Measurements from ENCODE around the gene MGAT1.

Gene MGAT1

DNA sequence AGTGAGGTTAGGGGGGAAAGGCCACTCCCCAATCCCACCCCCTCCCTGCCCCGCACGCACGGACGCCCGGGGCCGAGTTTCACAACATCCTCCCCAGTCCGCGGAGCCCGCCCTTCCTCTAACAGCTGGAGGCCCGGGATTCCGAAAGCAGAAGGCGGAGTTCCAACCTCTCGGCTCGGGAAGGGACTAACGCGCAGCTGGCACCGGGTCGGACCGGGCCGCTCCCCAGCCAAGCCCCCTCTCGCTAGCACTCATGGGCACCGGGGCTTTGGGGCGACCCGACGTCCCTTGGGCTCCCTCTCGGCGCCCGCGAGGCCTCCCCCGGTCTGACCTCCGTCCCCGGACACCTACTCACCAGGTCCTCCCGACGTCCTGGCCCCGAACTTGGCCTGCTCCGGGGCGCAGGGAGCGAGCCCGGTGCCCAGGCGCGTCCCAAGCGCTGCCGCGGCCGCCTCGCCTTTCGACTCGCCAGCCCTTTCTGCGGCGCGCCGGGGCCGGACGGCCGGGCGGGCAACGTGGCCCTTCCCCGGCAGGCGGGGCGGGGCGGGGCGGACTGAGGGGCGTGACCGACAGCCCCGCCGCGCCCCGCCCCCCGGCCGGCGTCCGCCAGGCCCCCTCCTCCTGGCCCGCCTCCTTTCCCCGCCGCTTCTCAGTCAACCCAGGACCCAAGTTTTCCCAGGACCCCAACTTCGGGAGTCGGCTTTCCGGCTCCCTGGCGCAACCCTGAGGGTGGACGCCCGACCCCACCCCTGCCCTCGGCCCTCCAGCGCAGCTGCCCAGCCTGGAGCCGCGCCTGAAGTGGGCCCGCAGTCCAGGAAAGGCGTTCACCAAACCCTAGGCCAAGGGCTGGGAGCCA is at the start of gene MGAT1:
Gene MGAT1 (minus strand): TSS at position 482 of the 856 bp plus-strand sequence. CDS start 9,835 bp downstream, outside the sequence.
- Histone ChIP-seq H3K4me1 (ENCODE audit: control insufficient read depth in 5 of 5, insufficient read depth in 5 of 5, low read length in 5 of 5) (peaks cover 33 to 92% (median 85%) of the 10 kb centered on the region in 5 donors), H3K4me3 (ENCODE audit: low read depth in 1 of 5, low read length in 5 of 5) (peak within 1 kb of the TSS; percentile 85 to 94 (median 87))

DNA sequence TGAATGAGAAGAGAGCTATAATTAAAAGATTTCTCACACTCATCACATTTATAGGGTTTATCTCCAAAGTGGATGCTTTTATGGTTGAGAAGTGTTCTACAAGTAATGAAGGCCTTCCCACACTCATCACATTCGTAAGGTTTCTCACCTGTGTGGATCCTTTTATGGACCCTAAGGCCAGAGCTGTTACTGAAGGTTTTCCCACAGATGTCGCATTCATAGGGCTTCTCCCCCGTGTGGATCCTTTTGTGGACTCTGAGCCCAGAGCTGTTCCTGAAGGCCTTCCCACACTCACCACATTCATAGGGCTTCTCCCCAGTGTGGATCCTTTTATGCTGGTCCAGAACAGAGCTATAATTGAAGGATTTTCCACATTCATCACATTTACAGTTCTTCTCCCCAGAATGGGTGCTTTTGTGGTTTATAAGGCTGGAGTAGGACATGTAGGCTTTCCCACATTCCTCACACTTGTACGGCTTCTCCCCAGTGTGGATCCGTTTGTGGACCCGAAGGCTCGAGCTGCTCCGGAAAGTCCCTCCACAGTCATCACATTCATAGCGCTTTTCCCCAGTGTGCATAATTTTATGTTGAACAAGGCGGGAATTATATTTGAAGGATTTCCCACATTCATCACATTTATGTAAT is 48.0 kb upstream of the MGAT1 start:
- peaks cover 26 to 47% (median 35%) of the 10 kb centered on the region in 5 donors for H3K36me3 ChIP-seq (ENCODE audit: control insufficient read depth in 5 of 5, insufficient read depth in 5 of 5, low read length in 5 of 5)
- peaks cover 0 to 14% (median 0%) of the 10 kb centered on the region in 5 donors for H3K4me1 ChIP-seq (ENCODE audit: control insufficient read depth in 5 of 5, insufficient read depth in 5 of 5, low read length in 5 of 5)
- no peak overlapping the region for H3K9ac ChIP-seq (ENCODE audit: low read length in 5 of 5)
- peaks cover 0 to 3% (median 0%) of the 10 kb centered on the region in 5 donors for H3K9me3 ChIP-seq (ENCODE audit: control insufficient read depth in 5 of 5, low read length in 5 of 5)
- no peaks in the 10 kb centered on the region for H3K27me3 ChIP-seq (ENCODE audit: control insufficient read depth in 5 of 5, insufficient read depth in 4 of 5, low read length in 5 of 5)
- H3K4me3 ChIP-seq (ENCODE audit: low read depth in 1 of 5, low read length in 5 of 5) = no peak overlapping the region
- H3K27ac ChIP-seq (ENCODE audit: low read depth, low read length) = no peak overlapping the region

More for the DNA sequence above, at the start of gene MGAT1:
- no peaks in the 10 kb centered on the region for H3K27me3 ChIP-seq (ENCODE audit: control insufficient read depth in 5 of 5, insufficient read depth in 4 of 5, low read length in 5 of 5)
- peak within 1 kb of the TSS; percentile 92 for H3K27ac ChIP-seq (ENCODE audit: low read depth, low read length)
- no peaks in the 10 kb centered on the region for H3K9me3 ChIP-seq (ENCODE audit: control insufficient read depth in 5 of 5, low read length in 5 of 5)
- peak within 1 kb of the TSS; percentile 66 to 93 (median 89) for H3K9ac ChIP-seq (ENCODE audit: low read length in 5 of 5)
- H3K36me3 ChIP-seq (ENCODE audit: control insufficient read depth in 5 of 5, insufficient read depth in 5 of 5, low read length in 5 of 5) = peaks cover 0 to 51% (median 20%) of the 10 kb centered on the region in 5 donors

DNA sequence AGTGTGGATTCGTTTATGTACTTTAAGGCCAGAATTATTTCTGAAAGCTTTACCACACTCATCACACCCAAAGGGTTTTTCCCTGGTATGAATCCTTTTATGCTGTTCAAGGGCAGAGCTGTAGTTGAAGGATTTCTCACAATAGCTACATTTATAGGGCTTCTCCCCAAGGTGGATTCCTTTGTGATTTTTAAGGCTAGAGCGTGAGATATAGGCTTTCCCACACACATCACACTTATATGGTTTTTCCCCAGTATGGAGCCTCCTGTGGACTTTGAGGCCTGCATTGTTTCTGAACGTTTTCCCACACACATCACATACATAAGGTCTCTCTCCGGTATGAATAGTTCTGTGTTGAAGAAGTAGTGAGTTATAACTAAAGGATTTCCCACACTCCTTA is 47.2 kb upstream of the MGAT1 start:
- H3K27me3 ChIP-seq (ENCODE audit: control insufficient read depth in 5 of 5, insufficient read depth in 4 of 5, low read length in 5 of 5) = no peaks in the 10 kb centered on the region
- H3K27ac ChIP-seq (ENCODE audit: low read depth, low read length) = no peak overlapping the region
- H3K9me3 ChIP-seq (ENCODE audit: control insufficient read depth in 5 of 5, low read length in 5 of 5) = peaks cover 0 to 3% (median 0%) of the 10 kb centered on the region in 5 donors
- peaks cover 24 to 45% (median 34%) of the 10 kb centered on the region in 5 donors for H3K36me3 ChIP-seq (ENCODE audit: control insufficient read depth in 5 of 5, insufficient read depth in 5 of 5, low read length in 5 of 5)
- H3K4me1 ChIP-seq (ENCODE audit: control insufficient read depth in 5 of 5, insufficient read depth in 5 of 5, low read length in 5 of 5) = peaks cover 0 to 14% (median 0%) of the 10 kb centered on the region in 5 donors
- H3K4me3 ChIP-seq (ENCODE audit: low read depth in 1 of 5, low read length in 5 of 5) = no peak overlapping the region
- H3K9ac ChIP-seq (ENCODE audit: low read length in 5 of 5) = no peak overlapping the region

GRCh38 chr5:180848878-180849277 is 46.3 kb upstream of the MGAT1 start:
- H3K27me3 ChIP-seq (ENCODE audit: control insufficient read depth in 5 of 5, insufficient read depth in 4 of 5, low read length in 5 of 5) = no peaks in the 10 kb centered on the region
- H3K4me3 ChIP-seq (ENCODE audit: low read depth in 1 of 5, low read length in 5 of 5) = no peak overlapping the region
- H3K27ac ChIP-seq (ENCODE audit: low read depth, low read length) = no peak overlapping the region
- H3K4me1 ChIP-seq (ENCODE audit: control insufficient read depth in 5 of 5, insufficient read depth in 5 of 5, low read length in 5 of 5) = peaks cover 0 to 12% (median 0%) of the 10 kb centered on the region in 5 donors
- no peak overlapping the region for H3K9ac ChIP-seq (ENCODE audit: low read length in 5 of 5)
- peaks cover 20 to 45% (median 34%) of the 10 kb centered on the region in 5 donors for H3K36me3 ChIP-seq (ENCODE audit: control insufficient read depth in 5 of 5, insufficient read depth in 5 of 5, low read length in 5 of 5)
- peaks cover 0 to 3% (median 0%) of the 10 kb centered on the region in 5 donors for H3K9me3 ChIP-seq (ENCODE audit: control insufficient read depth in 5 of 5, low read length in 5 of 5)

DNA sequence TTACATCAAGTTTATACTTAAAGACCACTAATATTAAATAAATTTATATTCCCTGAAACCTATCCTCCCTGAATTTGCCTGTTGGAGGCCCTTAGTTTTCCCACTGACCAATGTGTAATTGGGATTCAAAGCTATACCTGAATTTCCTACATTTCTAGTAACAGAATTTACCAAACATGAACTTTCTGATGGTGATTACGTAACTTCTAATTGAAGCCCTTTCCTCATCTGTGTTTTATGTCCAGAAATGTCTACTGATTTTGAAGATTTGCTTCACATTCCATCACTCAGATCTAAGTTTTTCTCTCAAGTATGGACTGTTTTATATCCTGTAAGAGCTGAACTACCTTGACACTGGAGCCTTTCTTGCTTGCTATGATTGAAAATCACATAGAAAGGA is 45.7 kb upstream of the MGAT1 start:
- no peak overlapping the region for H3K27ac ChIP-seq (ENCODE audit: low read depth, low read length)
- H3K4me3 ChIP-seq (ENCODE audit: low read depth in 1 of 5, low read length in 5 of 5) = no peak overlapping the region
- peaks cover 0 to 12% (median 0%) of the 10 kb centered on the region in 5 donors for H3K4me1 ChIP-seq (ENCODE audit: control insufficient read depth in 5 of 5, insufficient read depth in 5 of 5, low read length in 5 of 5)
- peaks cover 0 to 3% (median 0%) of the 10 kb centered on the region in 5 donors for H3K9me3 ChIP-seq (ENCODE audit: control insufficient read depth in 5 of 5, low read length in 5 of 5)
- peaks cover 20 to 45% (median 34%) of the 10 kb centered on the region in 5 donors for H3K36me3 ChIP-seq (ENCODE audit: control insufficient read depth in 5 of 5, insufficient read depth in 5 of 5, low read length in 5 of 5)
- H3K27me3 ChIP-seq (ENCODE audit: control insufficient read depth in 5 of 5, insufficient read depth in 4 of 5, low read length in 5 of 5) = no peaks in the 10 kb centered on the region
- H3K9ac ChIP-seq (ENCODE audit: low read length in 5 of 5) = no peak overlapping the region

DNA sequence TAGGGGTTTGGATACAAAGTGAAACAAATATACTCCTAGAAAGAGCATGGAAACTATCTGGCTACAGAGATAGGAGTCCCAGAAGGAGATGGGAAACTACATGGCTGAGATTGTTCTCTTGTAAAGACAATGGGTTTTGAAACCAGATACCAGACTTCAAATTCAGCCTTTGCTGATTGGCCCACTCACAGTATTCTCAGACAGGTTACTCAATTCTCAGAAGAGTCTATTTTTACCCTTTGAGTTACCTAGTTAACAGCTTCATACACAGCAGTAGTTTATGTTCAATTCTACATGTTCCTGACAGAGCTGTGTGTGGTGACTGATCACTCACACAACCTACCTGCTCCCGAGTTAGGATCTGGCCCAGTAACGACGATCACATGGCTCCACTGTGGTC is 44.4 kb upstream of the MGAT1 start:
- Histone ChIP-seq H3K9me3 (ENCODE audit: control insufficient read depth in 5 of 5, low read length in 5 of 5) (peaks cover 0 to 3% (median 0%) of the 10 kb centered on the region in 5 donors), H3K4me1 (ENCODE audit: control insufficient read depth in 5 of 5, insufficient read depth in 5 of 5, low read length in 5 of 5) (peaks cover 0 to 12% (median 0%) of the 10 kb centered on the region in 5 donors), H3K9ac (ENCODE audit: low read length in 5 of 5) (no peak overlapping the region), H3K27me3 (ENCODE audit: control insufficient read depth in 5 of 5, insufficient read depth in 4 of 5, low read length in 5 of 5) (no peaks in the 10 kb centered on the region), H3K27ac (ENCODE audit: low read depth, low read length) (no peak overlapping the region), H3K4me3 (ENCODE audit: low read depth in 1 of 5, low read length in 5 of 5) (no peak overlapping the region), H3K36me3 (ENCODE audit: control insufficient read depth in 5 of 5, insufficient read depth in 5 of 5, low read length in 5 of 5) (peaks cover 20 to 45% (median 34%) of the 10 kb centered on the region in 5 donors)

DNA sequence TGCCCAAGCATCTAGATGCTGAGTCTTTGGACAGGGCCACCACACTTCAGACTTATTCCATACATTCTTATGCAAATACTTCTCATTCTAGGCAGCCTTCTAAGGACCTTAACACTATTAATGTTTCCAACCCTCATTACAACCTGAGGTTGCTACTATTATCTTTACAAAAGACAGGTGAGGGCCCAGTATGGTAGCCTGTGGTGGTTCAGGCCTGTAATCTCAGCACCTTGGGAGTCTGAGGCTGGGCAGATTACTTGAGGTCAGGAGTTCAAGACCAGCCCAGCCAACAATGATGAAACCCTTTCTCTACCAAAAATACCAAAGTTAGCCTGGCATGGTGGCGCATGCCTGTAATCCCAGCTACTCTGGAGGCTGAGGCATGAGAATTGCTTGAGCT is 42.3 kb upstream of the MGAT1 start:
- no peak overlapping the region for H3K4me3 ChIP-seq (ENCODE audit: low read depth in 1 of 5, low read length in 5 of 5)
- H3K27ac ChIP-seq (ENCODE audit: low read depth, low read length) = no peak overlapping the region
- H3K4me1 ChIP-seq (ENCODE audit: control insufficient read depth in 5 of 5, insufficient read depth in 5 of 5, low read length in 5 of 5) = peaks cover 0 to 7% (median 0%) of the 10 kb centered on the region in 5 donors
- peaks cover 6 to 28% (median 18%) of the 10 kb centered on the region in 5 donors for H3K36me3 ChIP-seq (ENCODE audit: control insufficient read depth in 5 of 5, insufficient read depth in 5 of 5, low read length in 5 of 5)
- no peak overlapping the region for H3K9ac ChIP-seq (ENCODE audit: low read length in 5 of 5)
- no peaks in the 10 kb centered on the region for H3K27me3 ChIP-seq (ENCODE audit: control insufficient read depth in 5 of 5, insufficient read depth in 4 of 5, low read length in 5 of 5)
- H3K9me3 ChIP-seq (ENCODE audit: control insufficient read depth in 5 of 5, low read length in 5 of 5) = no peaks in the 10 kb centered on the region

DNA sequence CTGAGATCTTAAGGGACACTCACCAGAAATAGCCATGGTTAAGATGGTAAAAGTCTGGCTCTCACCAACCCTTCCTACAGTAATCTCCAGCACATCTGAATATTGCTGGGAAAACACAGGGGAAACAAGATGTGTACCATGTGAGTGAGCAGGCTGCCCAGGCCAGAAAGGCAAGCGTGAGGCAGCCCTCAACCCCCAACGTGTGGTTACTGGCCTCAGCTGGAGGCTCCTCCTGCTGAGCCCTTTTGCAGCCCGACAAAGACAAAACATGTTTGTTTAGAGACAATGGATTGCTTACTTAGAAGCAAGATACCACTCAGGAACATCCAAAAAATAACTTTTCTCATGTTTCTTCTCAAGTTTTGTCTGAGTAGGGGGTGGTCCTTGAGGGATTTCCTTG is 41.8 kb upstream of the MGAT1 start:
- H3K4me3 ChIP-seq (ENCODE audit: low read depth in 1 of 5, low read length in 5 of 5) = no peak overlapping the region
- no peaks in the 10 kb centered on the region for H3K9me3 ChIP-seq (ENCODE audit: control insufficient read depth in 5 of 5, low read length in 5 of 5)
- no peaks in the 10 kb centered on the region for H3K27me3 ChIP-seq (ENCODE audit: control insufficient read depth in 5 of 5, insufficient read depth in 4 of 5, low read length in 5 of 5)
- peaks cover 2 to 23% (median 13%) of the 10 kb centered on the region in 5 donors for H3K36me3 ChIP-seq (ENCODE audit: control insufficient read depth in 5 of 5, insufficient read depth in 5 of 5, low read length in 5 of 5)
- H3K27ac ChIP-seq (ENCODE audit: low read depth, low read length) = no peak overlapping the region
- no peak overlapping the region for H3K9ac ChIP-seq (ENCODE audit: low read length in 5 of 5)
- peaks cover 0 to 5% (median 0%) of the 10 kb centered on the region in 5 donors for H3K4me1 ChIP-seq (ENCODE audit: control insufficient read depth in 5 of 5, insufficient read depth in 5 of 5, low read length in 5 of 5)

DNA sequence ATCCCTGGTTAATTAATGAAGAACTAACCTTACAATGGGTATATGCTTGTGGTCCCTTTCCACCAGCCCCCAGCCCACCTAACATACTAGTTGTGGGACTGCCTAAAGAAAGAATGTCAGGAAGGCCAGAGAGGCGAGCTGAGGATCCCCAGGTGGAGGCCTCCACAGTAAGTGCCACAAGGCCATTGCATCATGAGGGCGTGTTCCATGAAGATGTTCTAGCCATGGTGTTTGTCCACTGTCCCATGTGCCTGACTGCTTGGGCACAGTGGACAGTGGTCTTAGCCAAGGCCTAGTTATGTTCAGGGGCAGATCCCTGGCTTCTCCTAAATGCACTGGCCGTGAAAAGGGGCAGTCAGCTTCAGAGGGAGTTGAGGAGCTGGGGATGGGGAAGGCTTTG is 37.3 kb upstream of the MGAT1 start:
- Histone ChIP-seq H3K27me3 (ENCODE audit: control insufficient read depth in 5 of 5, insufficient read depth in 4 of 5, low read length in 5 of 5) (no peaks in the 10 kb centered on the region), H3K36me3 (ENCODE audit: control insufficient read depth in 5 of 5, insufficient read depth in 5 of 5, low read length in 5 of 5) (peaks cover under 1 to 34% (median 25%) of the 10 kb centered on the region in 5 donors), H3K27ac (ENCODE audit: low read depth, low read length) (no peak overlapping the region), H3K9ac (ENCODE audit: low read length in 5 of 5) (no peak overlapping the region), H3K9me3 (ENCODE audit: control insufficient read depth in 5 of 5, low read length in 5 of 5) (peaks cover 0 to 3% (median 0%) of the 10 kb centered on the region in 5 donors), H3K4me3 (ENCODE audit: low read depth in 1 of 5, low read length in 5 of 5) (no peak overlapping the region), H3K4me1 (ENCODE audit: control insufficient read depth in 5 of 5, insufficient read depth in 5 of 5, low read length in 5 of 5) (peaks cover 0 to 4% (median 3%) of the 10 kb centered on the region in 5 donors)

DNA sequence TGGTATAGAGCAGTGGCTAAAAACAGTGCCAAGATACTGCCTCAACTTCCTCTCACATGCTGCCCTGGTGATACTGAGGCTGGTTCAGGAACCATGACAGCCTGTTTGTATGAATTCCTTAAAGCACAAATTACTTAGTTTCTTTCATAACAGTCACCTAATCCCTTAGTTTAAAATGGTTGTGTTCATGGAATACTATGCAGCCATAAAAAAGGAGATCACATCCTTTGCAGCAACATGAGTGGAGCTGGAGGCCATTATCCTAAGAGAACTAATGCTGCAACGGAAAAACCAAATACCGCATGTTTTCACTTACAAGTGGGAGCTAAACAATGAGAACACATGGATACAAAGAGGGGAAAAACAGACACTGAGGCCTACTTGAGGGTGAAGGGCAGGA is 36.6 kb upstream of the MGAT1 start:
- Histone ChIP-seq H3K27me3 (ENCODE audit: control insufficient read depth in 5 of 5, insufficient read depth in 4 of 5, low read length in 5 of 5) (no peaks in the 10 kb centered on the region), H3K36me3 (ENCODE audit: control insufficient read depth in 5 of 5, insufficient read depth in 5 of 5, low read length in 5 of 5) (peaks cover 5 to 41% (median 32%) of the 10 kb centered on the region in 5 donors), H3K4me1 (ENCODE audit: control insufficient read depth in 5 of 5, insufficient read depth in 5 of 5, low read length in 5 of 5) (peaks cover 0 to 11% (median 6%) of the 10 kb centered on the region in 5 donors), H3K9ac (ENCODE audit: low read length in 5 of 5) (no peak overlapping the region), H3K4me3 (ENCODE audit: low read depth in 1 of 5, low read length in 5 of 5) (no peak overlapping the region), H3K27ac (ENCODE audit: low read depth, low read length) (no peak overlapping the region), H3K9me3 (ENCODE audit: control insufficient read depth in 5 of 5, low read length in 5 of 5) (peaks cover 0 to 3% (median 0%) of the 10 kb centered on the region in 5 donors)
